ENCODE results near the gene GSTM4.

- TF ChIP-seq, protein P1, sequence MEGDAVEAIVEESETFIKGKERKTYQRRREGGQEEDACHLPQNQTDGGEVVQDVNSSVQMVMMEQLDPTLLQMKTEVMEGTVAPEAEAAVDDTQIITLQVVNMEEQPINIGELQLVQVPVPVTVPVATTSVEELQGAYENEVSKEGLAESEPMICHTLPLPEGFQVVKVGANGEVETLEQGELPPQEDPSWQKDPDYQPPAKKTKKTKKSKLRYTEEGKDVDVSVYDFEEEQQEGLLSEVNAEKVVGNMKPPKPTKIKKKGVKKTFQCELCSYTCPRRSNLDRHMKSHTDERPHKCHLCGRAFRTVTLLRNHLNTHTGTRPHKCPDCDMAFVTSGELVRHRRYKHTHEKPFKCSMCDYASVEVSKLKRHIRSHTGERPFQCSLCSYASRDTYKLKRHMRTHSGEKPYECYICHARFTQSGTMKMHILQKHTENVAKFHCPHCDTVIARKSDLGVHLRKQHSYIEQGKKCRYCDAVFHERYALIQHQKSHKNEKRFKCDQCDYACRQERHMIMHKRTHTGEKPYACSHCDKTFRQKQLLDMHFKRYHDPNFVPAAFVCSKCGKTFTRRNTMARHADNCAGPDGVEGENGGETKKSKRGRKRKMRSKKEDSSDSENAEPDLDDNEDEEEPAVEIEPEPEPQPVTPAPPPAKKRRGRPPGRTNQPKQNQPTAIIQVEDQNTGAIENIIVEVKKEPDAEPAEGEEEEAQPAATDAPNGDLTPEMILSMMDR (conservative IDR thresholded peaks at IDR 0.05; ENCODE audit: low read depth, low read length), result no peak
- TF ChIP-seq EZH2 (IDR thresholded peaks at IDR 0.05; ENCODE audit: borderline replicate concordance, low read depth, low read length, poor library complexity, severe bottlenecking), result no peak
These were observed 5.5 kb downstream of the GSTM4 start for GRCh38 chr1:109661391-109661790.

Data from A673 (cell line).